ENCODE results near the gene SPTLC3.

DNA sequence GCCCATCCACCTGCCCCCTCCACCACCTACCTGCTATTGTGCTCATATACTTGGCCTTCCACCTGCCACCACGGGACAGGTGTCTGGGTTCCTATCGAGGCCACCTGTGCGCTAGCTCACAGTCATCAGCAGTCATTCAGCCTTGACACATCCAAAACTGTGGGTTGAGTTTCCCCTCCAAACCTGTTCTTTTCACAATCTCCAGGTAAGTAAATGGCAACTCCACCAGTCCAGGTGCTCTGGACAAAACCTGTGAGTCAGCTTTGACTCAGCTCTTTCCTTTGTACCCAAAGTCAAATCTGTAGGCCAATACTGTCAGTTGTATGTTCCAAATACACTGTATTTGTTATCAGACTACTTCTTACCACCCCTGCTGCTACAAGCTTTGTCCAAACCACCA lies 52.6 kb downstream of the SPTLC3 start:
- TF ChIP-seq, protein P1, sequence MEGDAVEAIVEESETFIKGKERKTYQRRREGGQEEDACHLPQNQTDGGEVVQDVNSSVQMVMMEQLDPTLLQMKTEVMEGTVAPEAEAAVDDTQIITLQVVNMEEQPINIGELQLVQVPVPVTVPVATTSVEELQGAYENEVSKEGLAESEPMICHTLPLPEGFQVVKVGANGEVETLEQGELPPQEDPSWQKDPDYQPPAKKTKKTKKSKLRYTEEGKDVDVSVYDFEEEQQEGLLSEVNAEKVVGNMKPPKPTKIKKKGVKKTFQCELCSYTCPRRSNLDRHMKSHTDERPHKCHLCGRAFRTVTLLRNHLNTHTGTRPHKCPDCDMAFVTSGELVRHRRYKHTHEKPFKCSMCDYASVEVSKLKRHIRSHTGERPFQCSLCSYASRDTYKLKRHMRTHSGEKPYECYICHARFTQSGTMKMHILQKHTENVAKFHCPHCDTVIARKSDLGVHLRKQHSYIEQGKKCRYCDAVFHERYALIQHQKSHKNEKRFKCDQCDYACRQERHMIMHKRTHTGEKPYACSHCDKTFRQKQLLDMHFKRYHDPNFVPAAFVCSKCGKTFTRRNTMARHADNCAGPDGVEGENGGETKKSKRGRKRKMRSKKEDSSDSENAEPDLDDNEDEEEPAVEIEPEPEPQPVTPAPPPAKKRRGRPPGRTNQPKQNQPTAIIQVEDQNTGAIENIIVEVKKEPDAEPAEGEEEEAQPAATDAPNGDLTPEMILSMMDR (IDR thresholded peaks at IDR 0.05), result no peak
- no peak for TF ChIP-seq POLR2A (IDR thresholded peaks at IDR 0.05)
